HepG2 (cell line): ENCODE measurements around the gene NOBOX. TPM values are rescaled to one million over a fixed set of nuclear protein-coding genes. Genes with fewer than 3 reads are reported as not detected.

Source experiments
- ATAC-seq: fragments of 200-7000 bp; cut with Tn5 transposase; 3 replicates; pipeline ENCODE4 v1.9.1; 2020; ENCODE audit warnings: mild to moderate bottlenecking, moderate library complexity
- Bru-seq: library from RNA; stranded (reverse); fragments of 400-500 nt; gene quantifications from one replicate; lab custom pipeline; 2021; lab: Mats Ljungman, UMichigan
- BruChase-seq, 2 experiments: library from RNA; stranded (reverse); fragments of 400-500 nt; gene quantifications; one replicate each; lab custom pipeline; 2021; lab: Mats Ljungman, UMichigan
- BruUV-seq: library from RNA; stranded (reverse); fragments of 400-500 nt; replicated peaks from 2 replicates; lab custom pipeline; 2021; lab: Mats Ljungman, UMichigan
- CTCF ChIA-PET: fragments of 300-600 bp; formaldehyde crosslinking; extraction: SDS; loops from one replicate; lab custom pipeline; 2021; ENCODE audit warnings: low total read pairs, inconsistent platforms, low intra/inter-chr PET ratio; lab: Yijun Ruan, JAX
- POLR2A ChIA-PET: fragments of 350-600 bp; sonication (Branson Sonifier 250); formaldehyde crosslinking; loops from one replicate; lab custom pipeline; 2020; ENCODE audit warnings: antibody characterized with exemption, inconsistent platforms; lab: Yijun Ruan, JAX
- DNase-seq: peaks from one replicate; pipeline ENCODE4 v3.0.0-alpha.2; 2015; ENCODE audit warnings: low spot score
- FAIRE-seq: peaks from 3 replicates; lab custom pipeline; 2011; peaks lifted over from hg19 to GRCh38; lab: Jason Lieb, UNC
- H2AFZ ChIP-seq: one replicate; pipeline ENCODE4 v1.6.1; 2011; ENCODE audit warnings: low read length, inconsistent platforms
- H3K27ac ChIP-seq: fragments of 300-600 bp; 3 replicates; pipeline ENCODE4 v1.8.0; 2011; ENCODE audit warnings: mixed run types, mild to moderate bottlenecking, mixed read lengths, low read length, inconsistent platforms; ENCODE audit not compliant: insufficient read depth; ENCODE audit errors: extremely low read length
- H3K27me3 ChIP-seq, 2 experiments: fragments of 200-600 bp in 1 of 2; 2 replicates in 1 of 2; 3 replicates in 1 of 2; pipeline versions ENCODE4 v1.6.0 to v1.8.0; 2011; ENCODE audit warnings: low read length in 2 of 2, mild to moderate bottlenecking in 2 of 2, moderate library complexity in 2 of 2, inconsistent platforms in 1 of 2; ENCODE audit not compliant: insufficient read depth in 2 of 2, control insufficient read depth in 1 of 2
- H3K36me3 ChIP-seq, 2 experiments: fragments of 200-600 bp in 1 of 2; replicated peaks in 1 of 2; 2 replicates in 1 of 2; 3 replicates in 1 of 2; pipeline versions ENCODE4 v1.5.1 to v1.8.0; 2011; ENCODE audit warnings: low read length in 2 of 2, inconsistent platforms in 1 of 2; ENCODE audit not compliant: insufficient read depth in 2 of 2, control insufficient read depth in 1 of 2
- H3K4me1 ChIP-seq: 2 replicates; pipeline ENCODE4 v1.5.1; 2012; ENCODE audit warnings: low read length, inconsistent platforms; ENCODE audit not compliant: insufficient read depth
- H3K4me2 ChIP-seq: 2 replicates; pipeline ENCODE4 v1.6.0; 2011; ENCODE audit warnings: low read depth, low read length, inconsistent platforms
- H3K4me3 ChIP-seq, 3 experiments: fragments of 200-600 bp in 1 of 3; sonication (generic), shearing (Covaris generic) in 1 of 3; replicated peaks in 1 of 3; 2 replicates each; pipeline ENCODE4 v1.5.1; 2011 to 2016; ENCODE audit warnings: low read length in 3 of 3, inconsistent platforms in 2 of 3, low read depth in 2 of 3, mild to moderate bottlenecking in 2 of 3, control low read depth in 1 of 3, mixed read lengths in 1 of 3; ENCODE audit not compliant: insufficient read depth in 1 of 3
- H3K79me2 ChIP-seq: one replicate; pipeline ENCODE4 v1.6.1; 2011; ENCODE audit warnings: low read length, inconsistent platforms; ENCODE audit not compliant: insufficient read depth
- H3K9ac ChIP-seq: 2 replicates; pipeline ENCODE4 v1.6.0; 2011; ENCODE audit warnings: mild to moderate bottlenecking, low read depth, low read length, inconsistent platforms; ENCODE audit not compliant: insufficient read depth
- H3K9me3 ChIP-seq: 2 replicates; pipeline ENCODE4 v1.5.1; 2012; ENCODE audit warnings: mild to moderate bottlenecking, low read length
- H4K20me1 ChIP-seq: 2 replicates; pipeline ENCODE4 v1.6.0; 2011; ENCODE audit warnings: inconsistent platforms, mild to moderate bottlenecking, low read length, moderate library complexity; ENCODE audit not compliant: insufficient read depth
- BORCS8-MEF2B ChIP-seq: sonication (generic); formaldehyde crosslinking; IDR thresholded peaks from 2 replicates; pipeline ENCODE4 v1.8.0; 2022; ENCODE audit warnings: mild to moderate bottlenecking, missing genetic modification reagents
- HOXA5 ChIP-seq: sonication (generic); formaldehyde crosslinking; IDR thresholded peaks from 2 replicates; pipeline ENCODE4 v1.4.0; 2020; ENCODE audit warnings: missing genetic modification reagents
- SALL2 ChIP-seq: sonication (generic); formaldehyde crosslinking; IDR thresholded peaks from 2 replicates; pipeline ENCODE4 v1.8.1; 2023; ENCODE audit warnings: mild to moderate bottlenecking, missing genetic modification reagents, inconsistent platforms
- SRF ChIP-seq: IDR thresholded peaks from 2 replicates; pipeline ENCODE4 v1.6.1; 2011; ENCODE audit warnings: mild to moderate bottlenecking, low read depth, low read length, moderate library complexity
- SRY ChIP-seq: sonication (generic); formaldehyde crosslinking; IDR thresholded peaks from 2 replicates; pipeline ENCODE4 v1.8.0; 2022; ENCODE audit warnings: mild to moderate bottlenecking, missing genetic modification reagents
- ZNF709 ChIP-seq: sonication (generic); formaldehyde crosslinking; IDR thresholded peaks from 2 replicates; pipeline ENCODE4 v1.5.0; 2020; ENCODE audit warnings: mild to moderate bottlenecking, missing genetic modification reagents
- WGBS: methylation state at CpG from one replicate; pipeline ENCODE4 v1.1.6; 2017; ENCODE audit warnings: low lambda C conversion rate; 5-methylcytosine and 5-hydroxymethylcytosine counted together
- in situ Hi-C: cut with HindIII; loops from 2 replicates; pipeline ENCODE4 v1.10.0; 2017; ENCODE audit warnings: low pct_unique_long_range_greater_than_20kb; ENCODE audit not compliant: extremely low pct_ligation_motif_present
- intact Hi-C: fragments of 100-400 bp; cut with micrococcal nuclease; formaldehyde crosslinking; loops from one replicate; pipeline ENCODE4 v1.10.0; 2022; ENCODE audit not compliant: unreplicated experiment
- long read RNA-seq, 2 experiments: library from RNA in 1 of 2; library from polyadenylated mRNA in 1 of 2; stranded (forward) in 1 of 2; unstranded in 1 of 2; transcript quantifications; one replicate each; pipeline ENCODE4 v2.0.0, GENCODE V29; 2019 to 2022
- polyA minus RNA-seq, 3 experiments: library from RNA; depleted of rRNA, polyadenylated mRNA; stranded (reverse); fragments of >200 nt; gene quantifications; 2 replicates each; pipeline ENCODE4 v1.2.3, GENCODE V29; 2011; ENCODE audit warnings: low replicate concordance in 1 of 3
- polyA plus RNA-seq, 8 experiments: library from polyadenylated mRNA; depleted of rRNA in 3 of 8; stranded (reverse) in 7 of 8; unstranded in 1 of 8; fragments of >200 nt; fragmentation: Illumina TruSeq in 4 of 8; extraction: Trizol in 4 of 8; gene quantifications; 2 replicates each; pipeline versions ENCODE4 v1.2.1 to v1.2.3, GENCODE V29; 2011 to 2016; ENCODE audit warnings: low read depth in 4 of 8, missing spikeins in 1 of 8, mixed read lengths in 1 of 8; ENCODE audit not compliant: insufficient read depth in 1 of 8
- total RNA-seq, 5 experiments: library from RNA; depleted of rRNA; stranded (reverse); fragments of >200 nt; fragmentation: Illumina TruSeq; extraction: Trizol; gene quantifications; 2 replicates each; pipeline ENCODE4 v1.2.3, GENCODE V29; 2016; ENCODE audit warnings: low read depth in 1 of 5
- TF ChIP-seq, protein P1 (sequence below), 2 experiments: fragments of 450-650 bp in 1 of 2; sonication (generic) in 1 of 2; formaldehyde crosslinking; IDR thresholded peaks; 2 replicates each; pipeline versions ENCODE4 v1.5.0 to v1.8.0; 2020 to 2022; ENCODE audit warnings: mild to moderate bottlenecking in 1 of 2, missing genetic modification reagents in 1 of 2

The NOBOX gene
- total RNA-seq (2016; rRNA removed; fragmentation: Illumina TruSeq; extraction: Trizol) (not detected in 2 replicates), polyA plus RNA-seq (2011; rRNA removed) (not detected in 2 replicates), polyA minus RNA-seq (2011; rRNA and poly(A)+ RNA removed; ENCODE audit: low replicate concordance) (not detected in 2 replicates), Bru-seq, nascent RNA (not detected), BruChase-seq, experiment 1, labeled RNA remaining after a 6-hour chase (not detected), BruChase-seq, experiment 2, labeled RNA remaining after a 2-hour chase (not detected)
- total RNA-seq (2016; cell fraction: cytosol; rRNA removed; fragmentation: Illumina TruSeq; extraction: Trizol; ENCODE audit: low read depth), result not detected in 2 replicates
- total RNA-seq (2016; cell fraction: insoluble cytoplasmic fraction; rRNA removed; fragmentation: Illumina TruSeq; extraction: Trizol), result not detected in 2 replicates
- not detected in 2 replicates for total RNA-seq (2016; cell fraction: membrane; rRNA removed; fragmentation: Illumina TruSeq; extraction: Trizol)
- not detected in 2 replicates for total RNA-seq (2016; cell fraction: nucleus; rRNA removed; fragmentation: Illumina TruSeq; extraction: Trizol)
- polyA plus RNA-seq (2011; cell fraction: cytosol; rRNA removed), result not detected in 2 replicates
- not detected in 2 replicates for polyA plus RNA-seq (2011; cell fraction: nucleus; rRNA removed)
- not detected in 2 replicates for polyA plus RNA-seq (2012)
- not detected in 2 replicates for polyA plus RNA-seq (2016; cell fraction: cytosol; fragmentation: Illumina TruSeq; extraction: Trizol; ENCODE audit: low read depth)
- not detected in 2 replicates for polyA plus RNA-seq (2016; cell fraction: insoluble cytoplasmic fraction; fragmentation: Illumina TruSeq; extraction: Trizol; ENCODE audit: low read depth)
- not detected in 2 replicates for polyA plus RNA-seq (2016; cell fraction: membrane; fragmentation: Illumina TruSeq; extraction: Trizol; ENCODE audit: low read depth)
- polyA plus RNA-seq (2016; cell fraction: nucleus; fragmentation: Illumina TruSeq; extraction: Trizol; ENCODE audit: insufficient read depth, low read depth), result not detected in 2 replicates
- polyA minus RNA-seq (2011; cell fraction: cytosol; rRNA and poly(A)+ RNA removed), result not detected in 2 replicates
- polyA minus RNA-seq (2011; cell fraction: nucleus; rRNA and poly(A)+ RNA removed), result not detected in 2 replicates
- long read RNA-seq, experiment 1, result 0 reads
- long read RNA-seq, experiment 2, result 0 reads

DNA sequence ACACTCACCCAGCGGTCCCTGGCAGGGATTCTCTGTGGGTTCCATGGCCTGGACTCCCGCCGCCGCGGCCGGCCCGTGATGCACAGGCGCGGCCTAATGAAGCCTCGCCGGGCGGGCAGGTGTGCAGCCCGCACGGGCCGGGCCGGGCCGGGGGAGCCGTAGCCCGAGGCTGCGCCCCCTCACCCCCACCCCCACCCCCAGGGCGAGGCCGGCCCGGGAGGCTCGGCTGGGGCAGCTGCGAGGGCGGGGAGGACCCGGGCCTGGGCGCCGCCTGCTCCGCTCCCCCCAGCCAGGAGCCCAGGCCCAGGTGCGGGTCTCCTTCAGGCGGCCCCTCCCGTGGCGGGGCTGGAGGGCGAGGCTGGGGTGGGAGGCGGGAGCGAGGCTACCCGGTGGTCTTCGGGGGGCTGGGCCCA lies at the start of gene NOBOX:
TSS of gene NOBOX (minus strand) at position 45 of the 413 bp plus-strand sequence.
- no peak within 1 kb of the TSS for H3K4me3 ChIP-seq
- intact Hi-C loops, result no loop called here
- peaks cover 0 to 15% of the 10 kb centered on the region in 2 experiments; a peak in 3 of 5 replicates for H3K27me3 ChIP-seq
- no peaks in the 10 kb centered on the region for H3K4me1 ChIP-seq
- no peak within 1 kb of the TSS for H2AFZ ChIP-seq
- ChIA-PET POLR2A (no interaction called here), CTCF (no interaction called here)
- ATAC-seq (no peak), FAIRE-seq (no peak), DNase-seq (no peak)
- no peak within 1 kb of the TSS for H3K27ac ChIP-seq
- BruUV-seq, result no TSS peak
- H3K9ac ChIP-seq, result no peak within 1 kb of the TSS
- in situ Hi-C loops, result no loop called here
- H3K36me3 ChIP-seq, result no peaks in the 10 kb centered on the region
- WGBS, result no CpG with 5 or more reads among the region's 39 CpGs
- H3K9me3 ChIP-seq, result no peaks in the 10 kb centered on the region
- H4K20me1 ChIP-seq, result no peaks in the 10 kb centered on the region
- H3K4me2 ChIP-seq, result no peak within 1 kb of the TSS
- TF ChIP-seq SALL2 (CRISPR knock-in tag), result no peak
- TF ChIP-seq SRY (CRISPR knock-in tag), result no peak
- TF ChIP-seq HOXA5 (CRISPR knock-in tag), result no peak
- no peak for TF ChIP-seq SRF
- no peak for TF ChIP-seq BORCS8-MEF2B (CRISPR knock-in tag)
- no peak for TF ChIP-seq ZNF709 (CRISPR knock-in tag)
- TF ChIP-seq, protein P1, sequence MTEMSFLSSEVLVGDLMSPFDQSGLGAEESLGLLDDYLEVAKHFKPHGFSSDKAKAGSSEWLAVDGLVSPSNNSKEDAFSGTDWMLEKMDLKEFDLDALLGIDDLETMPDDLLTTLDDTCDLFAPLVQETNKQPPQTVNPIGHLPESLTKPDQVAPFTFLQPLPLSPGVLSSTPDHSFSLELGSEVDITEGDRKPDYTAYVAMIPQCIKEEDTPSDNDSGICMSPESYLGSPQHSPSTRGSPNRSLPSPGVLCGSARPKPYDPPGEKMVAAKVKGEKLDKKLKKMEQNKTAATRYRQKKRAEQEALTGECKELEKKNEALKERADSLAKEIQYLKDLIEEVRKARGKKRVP (CRISPR knock-in tag; IDR thresholded peaks at IDR 0.05), result no peak
- no peaks in the 10 kb centered on the region for H3K79me2 ChIP-seq
